Head of caudate nucleus (tissue), 42 donors: ENCODE results near the gene GADD45G.
A peak's percentile ranks its signal among the peaks of the same experiment; 100 is the strongest.

Source experiments
- DNase-seq, 42 donors: peaks; one replicate each; pipeline versions ENCODE4 v3.0.0 to v3.0.0-alpha.2; 2020 to 2021; ENCODE audit warnings: mixed read lengths in 7 of 42
- intact Hi-C: fragments of 100-400 bp; cut with DNase I; formaldehyde crosslinking; loops from one replicate; pipeline ENCODE4 v1.15.0; 2022

Gene GADD45G

DNA sequence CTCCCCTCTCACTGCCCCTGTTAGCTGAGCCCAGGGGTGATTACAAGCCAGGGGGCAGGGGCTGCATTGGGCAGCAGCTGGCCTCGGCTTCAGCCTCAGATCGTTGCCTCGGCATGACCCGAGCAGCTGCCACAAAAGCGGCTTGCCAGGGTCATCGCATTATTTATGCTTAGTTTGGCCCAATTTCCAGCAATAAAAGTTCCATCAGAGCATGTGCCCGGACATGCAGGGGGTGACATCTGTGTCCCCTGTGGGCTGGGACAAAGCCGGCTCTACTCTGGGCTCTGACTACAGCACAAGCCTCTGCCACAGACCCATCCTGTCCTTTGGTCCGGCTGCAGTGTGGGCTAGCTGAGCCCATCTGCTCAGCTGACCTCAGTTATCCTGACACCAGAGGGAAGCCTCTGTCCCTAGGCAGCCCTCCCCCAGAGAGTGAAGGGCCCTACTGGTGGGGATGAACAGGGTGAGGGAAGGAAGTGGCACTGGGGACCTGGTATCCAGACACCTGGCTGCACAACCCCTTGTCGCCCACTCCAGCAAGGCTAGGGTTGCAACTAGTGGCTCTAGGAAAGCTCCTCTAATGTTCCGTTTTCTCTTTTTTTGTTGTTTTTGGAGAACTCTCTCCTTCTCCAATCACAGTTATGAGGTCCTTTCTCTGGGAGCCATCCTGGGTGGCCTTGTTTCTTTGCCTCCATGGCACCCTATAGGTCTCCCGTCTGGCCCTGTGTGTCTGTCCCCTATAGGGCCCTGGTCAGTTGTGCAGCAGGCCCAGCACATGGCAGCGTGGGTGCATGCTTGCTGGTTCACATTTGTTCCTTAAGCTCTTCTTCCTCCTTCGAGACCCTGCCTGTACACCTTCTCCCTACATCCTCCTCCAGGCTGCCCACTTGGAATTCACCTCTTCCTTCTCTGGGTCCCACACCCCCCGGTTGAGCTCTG is 13.3 kb upstream of the GADD45G start:
- peak in 2 of 42 donors; percentile 14 to 40 for DNase-seq
- intact Hi-C loops = no loop called here

GRCh38 chr9:89592213-89592815 is 12.5 kb upstream of the GADD45G start:
- DNase-seq = peak in 1 of 42 donors; percentile 29
- intact Hi-C loops = no loop called here

GRCh38 chr9:89592963-89593726 is 11.7 kb upstream of the GADD45G start:
- peak in 1 of 42 donors; percentile 42 for DNase-seq

GRCh38 chr9:89593727-89594427 is 10.9 kb upstream of the GADD45G start:
- intact Hi-C loops = no loop called here
- peak in 16 of 42 donors; percentile 13 to 65 (median 34) for DNase-seq

More at GRCh38 chr9:89592963-89593726, 11.7 kb upstream of the GADD45G start:
- intact Hi-C loops = no loop called here

GRCh38 chr9:89594811-89595550 is 9.8 kb upstream of the GADD45G start:
- peak in 2 of 42 donors; percentile 16 to 31 for DNase-seq
- intact Hi-C loops = no loop called here

GRCh38 chr9:89595646-89596045 is 9.2 kb upstream of the GADD45G start:
- DNase-seq = peak in 2 of 42 donors; percentile 18 to 20
- intact Hi-C loops = no loop called here

DNA sequence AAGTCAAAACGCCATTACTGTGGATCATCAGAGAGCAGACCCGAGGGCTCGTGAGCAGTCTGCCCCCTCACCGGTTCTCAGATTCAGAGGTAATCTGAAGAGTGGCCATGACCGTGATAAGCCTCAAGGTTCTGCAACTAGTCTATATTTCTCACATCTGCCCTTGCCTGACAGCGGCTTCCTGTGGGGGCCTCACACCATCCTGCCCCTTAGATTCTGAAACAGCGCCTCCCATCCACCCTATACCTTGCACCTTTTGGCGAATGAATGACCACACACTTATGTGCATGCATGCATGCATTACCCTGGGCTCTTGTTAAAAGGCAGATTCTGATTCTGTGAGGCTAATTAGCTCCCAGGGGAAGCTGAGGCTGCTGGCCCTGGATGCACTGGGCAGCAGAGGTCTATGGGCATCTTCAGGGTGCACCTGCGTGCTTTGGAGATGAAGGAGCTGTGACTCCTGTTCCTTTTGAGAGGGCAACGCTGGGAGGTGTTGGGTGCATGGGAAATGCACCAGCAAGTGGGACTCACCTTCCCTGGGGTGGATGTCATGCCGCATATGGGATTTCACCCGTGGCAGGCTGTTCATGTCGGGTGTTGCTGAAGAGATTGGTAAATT is 7.8 kb upstream of the GADD45G start:
- intact Hi-C loops = no loop called here
- DNase-seq = peak in 4 of 42 donors; percentile 7 to 31 (median 14)

- intact Hi-C loops = no loop called here
- DNase-seq = peak in 37 of 42 donors; percentile 23 to 87 (median 67)
Observed at GRCh38 chr9:89597711-89598362, 7.0 kb upstream of the GADD45G start.

DNA sequence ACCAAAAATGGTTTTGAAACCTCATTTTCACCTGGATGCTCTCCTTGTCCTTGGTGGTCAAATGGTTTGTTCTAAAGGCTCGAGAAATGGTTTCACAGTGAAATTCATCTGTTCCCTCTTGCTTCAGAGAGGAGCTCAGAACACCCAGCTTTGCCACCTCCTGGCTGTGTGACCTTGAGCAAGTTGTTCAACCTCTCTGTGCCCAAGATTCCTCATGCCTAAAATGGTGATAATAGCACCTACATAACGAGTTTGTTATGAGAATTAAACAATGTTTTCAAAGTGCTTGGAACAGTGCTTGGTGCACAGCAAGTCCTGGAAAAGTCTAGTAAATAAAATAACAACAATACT is 6.5 kb upstream of the GADD45G start:
- intact Hi-C loops = no loop called here
- peak in 1 of 42 donors; percentile 26 for DNase-seq

DNA sequence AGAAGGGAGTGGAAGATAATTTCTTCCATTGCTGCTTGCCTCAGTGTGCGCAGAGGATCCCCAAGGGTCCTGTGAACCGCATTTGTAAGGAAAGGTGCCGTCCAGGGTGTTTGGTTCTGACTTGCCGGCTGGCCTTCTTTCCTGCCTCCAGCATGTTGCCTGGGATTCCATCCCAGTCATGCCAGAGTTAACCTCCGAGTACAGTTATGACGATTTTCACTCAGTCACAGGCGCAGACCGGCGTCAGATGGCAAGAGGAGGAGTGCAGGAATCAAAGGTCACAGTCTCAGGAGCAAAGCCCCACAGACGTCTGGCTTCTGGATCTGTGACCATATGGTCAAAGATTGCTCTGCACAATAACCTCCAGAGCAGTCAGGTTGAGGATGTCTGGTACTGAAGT is 5.9 kb upstream of the GADD45G start:
- peak in 5 of 42 donors; percentile 6 to 22 (median 13) for DNase-seq
- intact Hi-C loops = no loop called here

- intact Hi-C loops = loop anchor here (10.0 kb wide), 2 partner anchors 204 to 384 kb away; no protein-coding TSS in a partner anchor
- peak in 7 of 42 donors; percentile 1 to 40 (median 6) for DNase-seq
Observed at GRCh38 chr9:89600831-89601230, 4.0 kb upstream of the GADD45G start.

DNA sequence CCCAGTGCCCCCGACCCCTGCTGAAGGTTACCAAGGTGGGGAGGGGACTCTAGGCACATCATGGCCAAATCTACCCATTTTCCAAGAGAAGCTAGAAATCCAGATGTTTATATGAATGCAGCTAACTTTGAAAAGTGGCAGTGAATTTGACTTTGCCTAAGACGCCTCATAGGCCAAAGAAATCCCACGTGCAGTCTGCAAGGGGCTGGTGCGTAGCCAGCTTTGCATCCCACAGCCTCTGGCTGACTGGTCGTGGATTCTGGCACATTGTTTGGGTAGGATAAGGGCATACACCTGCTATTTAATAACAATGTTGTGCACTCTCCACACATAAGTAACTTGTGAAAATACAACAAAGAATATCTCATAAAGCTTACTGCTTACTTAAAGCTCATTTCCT is 3.5 kb upstream of the GADD45G start:
- intact Hi-C loops = loop anchor here (10.0 kb wide), 2 partner anchors 203 to 383 kb away; no protein-coding TSS in a partner anchor
- peak in 5 of 42 donors; percentile 1 to 35 (median 8) for DNase-seq

GRCh38 chr9:89601856-89602562 is 2.8 kb upstream of the GADD45G start:
- peak in 9 of 42 donors; percentile 2 to 22 (median 7) for DNase-seq
- intact Hi-C loops = loop anchor here (2.0 to 10.0 kb wide), 3 partner anchors 203 to 497 kb away; no protein-coding TSS in a partner anchor

GRCh38 chr9:89602978-89603766 is 1.6 kb upstream of the GADD45G start:
- intact Hi-C loops = loop anchor here (2.0 to 10.0 kb wide), 3 partner anchors 202 to 496 kb away; no protein-coding TSS in a partner anchor
- DNase-seq = peak; percentile 88 to 97 (median 94)
